GM12874 (cell line): ENCODE data around the gene ADAMTS16.

Experiments
- CTCF ChIP-seq: IDR thresholded peaks from 2 replicates; pipeline ENCODE4 v1.5.1; 2011; ENCODE audit warnings: low read depth, mild to moderate bottlenecking, control low read depth, low read length, moderate library complexity; ENCODE audit not compliant: insufficient read depth

Gene ADAMTS16

DNA sequence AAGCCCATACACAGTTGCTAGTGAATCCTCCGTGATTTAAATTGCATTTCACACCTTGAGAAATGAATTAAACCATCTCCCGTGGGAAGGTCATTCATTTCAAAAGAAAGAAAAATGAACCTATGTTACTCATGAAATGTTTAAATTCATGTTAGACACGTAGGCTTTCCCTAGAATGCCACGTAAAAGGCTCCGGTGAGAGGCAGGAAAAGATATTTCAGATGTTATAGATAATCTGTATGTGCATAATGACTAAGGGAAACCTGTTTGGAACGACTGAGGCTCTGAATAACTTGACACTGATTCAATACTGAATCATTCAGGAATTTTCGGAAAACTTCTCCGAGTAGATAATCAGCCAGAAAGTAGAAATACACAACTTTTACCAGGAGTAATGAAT is 148.1 kb downstream of the ADAMTS16 start:
- TF ChIP-seq CTCF: no peak

- TF ChIP-seq CTCF: no peak
These were observed 149.4 kb downstream of the ADAMTS16 start for GRCh38 chr5:5289537-5289936.

- TF ChIP-seq CTCF: no peak
These were observed 150.7 kb downstream of the ADAMTS16 start for GRCh38 chr5:5290674-5291334.

- TF ChIP-seq CTCF: no peak
These were observed 151.2 kb downstream of the ADAMTS16 start for GRCh38 chr5:5291357-5291756.

DNA sequence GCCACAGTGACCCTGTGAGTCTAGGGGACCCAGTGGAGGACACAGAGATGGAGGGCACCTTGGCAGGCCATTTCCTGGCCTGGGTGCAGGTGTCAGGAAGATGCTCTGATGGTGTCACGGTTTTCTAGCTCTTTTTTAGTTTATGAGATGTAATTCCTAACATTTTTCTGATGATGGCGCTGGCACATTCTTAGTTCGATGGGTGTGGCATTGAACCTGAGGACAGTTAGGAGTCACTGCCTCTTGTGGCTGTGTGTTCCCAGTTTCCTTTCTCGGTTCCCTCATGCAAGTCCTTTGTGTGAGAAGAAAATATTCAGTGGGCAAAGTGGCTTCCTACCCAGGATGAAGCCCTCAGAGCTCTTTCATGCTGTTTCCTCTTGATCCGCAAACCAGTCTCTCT is 152.9 kb downstream of the ADAMTS16 start:
- TF ChIP-seq CTCF: no peak

DNA sequence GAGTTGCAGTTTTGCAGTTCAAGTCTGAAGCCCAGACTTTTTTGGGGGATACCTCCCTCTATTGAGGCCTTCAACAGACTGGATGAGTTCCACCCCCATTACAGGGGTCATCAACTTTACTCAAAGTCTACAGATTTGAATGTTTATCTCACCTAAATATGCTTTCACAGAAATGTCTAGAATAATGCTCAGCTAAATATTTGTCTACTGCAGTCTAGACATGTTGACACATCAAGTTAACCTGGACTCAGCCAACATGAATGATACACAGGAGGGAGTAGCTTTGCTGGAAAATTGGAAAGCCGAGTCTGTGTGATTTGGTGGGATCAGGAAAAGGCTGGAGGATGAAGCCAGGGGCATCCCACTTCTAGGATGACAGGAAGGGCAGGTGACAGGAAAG is 154.3 kb downstream of the ADAMTS16 start:
- TF ChIP-seq CTCF: no peak

GRCh38 chr5:5295351-5295750 is 155.2 kb downstream of the ADAMTS16 start:
- no peak for TF ChIP-seq CTCF
